Stimulated activated CD8-positive, alpha-beta memory T cell treated with anti-CD3 and anti-CD28 coated beads, Interleukin-7, amount 100 ng/mL, for 48 hours (primary cell): ENCODE measurements around the gene SMO.
"Not testable (repeated sequence)": the region's sequence is repeated elsewhere in the genome, so short reads cannot be mapped to it uniquely, and the experiment has no call there.

Experiments used
- DNase-seq, 2 donors: peaks; one replicate each; pipeline ENCODE4 v3.0.0-alpha.2; 2020; ENCODE audit warnings: low read depth in 1 of 2; ENCODE audit errors: extremely low read depth in 1 of 2

The SMO gene

GRCh38 chr7:129205987-129206785 lies 17.8 kb downstream of the SMO start:
- DNase-seq = no peak

GRCh38 chr7:129208667-129209066 lies 20.2 kb downstream of the SMO start:
- no peak for DNase-seq

- DNase-seq = no peak
Observed at GRCh38 chr7:129209067-129209926, 20.9 kb downstream of the SMO start.

GRCh38 chr7:129210256-129210988 lies 22.0 kb downstream of the SMO start:
- peak; percentile 49 to 55 for DNase-seq

- no peak for DNase-seq
Observed at GRCh38 chr7:129210989-129211312, 22.5 kb downstream of the SMO start.

- DNase-seq = no peak
Observed at GRCh38 chr7:129212126-129212525, 23.7 kb downstream of the SMO start.

GRCh38 chr7:129212596-129212995 lies 24.2 kb downstream of the SMO start:
- DNase-seq = no peak

- no peak for DNase-seq
Observed at GRCh38 chr7:129213828-129214227, 25.4 kb downstream of the SMO start.

- not testable (repeated sequence) for DNase-seq
Observed at GRCh38 chr7:129215691-129216090, 27.3 kb downstream of the SMO start.

- DNase-seq = not testable (repeated sequence)
Observed at GRCh38 chr7:129216101-129216715, 27.8 kb downstream of the SMO start.

- not testable (repeated sequence) for DNase-seq
Observed at GRCh38 chr7:129216821-129217416, 28.5 kb downstream of the SMO start.

- peak; percentile 23 to 58 for DNase-seq
Observed at GRCh38 chr7:129218514-129219062, 30.2 kb downstream of the SMO start.

- not testable (repeated sequence) for DNase-seq
Observed at GRCh38 chr7:129219166-129219565, 30.7 kb downstream of the SMO start.

- no peak for DNase-seq
Observed at GRCh38 chr7:129222064-129222463, 33.6 kb downstream of the SMO start.

- DNase-seq = peak; percentile 94 to 95
Observed at GRCh38 chr7:129224251-129225205, 36.1 kb downstream of the SMO start, which contains the start of gene AHCYL2. TSS of gene AHCYL2 (plus strand) at chr7:129225030.

GRCh38 chr7:129225206-129225930 lies 36.9 kb downstream of the SMO start:
- DNase-seq = peak; percentile 28 to 29

GRCh38 chr7:129225931-129226572 lies 37.6 kb downstream of the SMO start:
- no peak for DNase-seq
